ENCODE measurements around the gene TES.

TES gene

DNA sequence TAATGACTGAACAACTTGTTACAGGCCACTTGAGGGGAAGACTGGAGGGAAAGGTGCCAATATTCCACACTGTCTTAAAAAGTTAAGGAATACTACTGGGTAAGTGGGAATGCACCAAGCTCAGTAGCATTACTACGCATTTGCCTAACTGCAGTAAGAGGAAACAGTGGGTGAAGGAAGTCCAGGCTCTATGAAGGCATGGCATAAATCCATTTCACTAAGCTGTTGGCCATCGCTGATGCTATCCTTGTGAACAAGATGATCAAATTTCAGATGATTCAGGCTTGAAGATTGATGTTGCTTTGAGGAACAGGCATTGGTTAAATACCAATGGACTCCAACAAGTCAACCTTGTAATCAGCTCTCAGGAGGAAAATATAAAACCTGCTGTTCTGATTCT, 44.2 kb upstream of the TES start:
- DNase-seq (ENCODE audit: low read depth in 1 of 2, low spot score in 1 of 2), result no peak
- H3K27ac ChIP-seq (replicated peaks), result peak overlapping the region; percentile 56
- H3K27me3 ChIP-seq (ENCODE audit: insufficient read depth, poor library complexity, severe bottlenecking), result no peaks in the 10 kb centered on the region
- TF ChIP-seq, protein P1, sequence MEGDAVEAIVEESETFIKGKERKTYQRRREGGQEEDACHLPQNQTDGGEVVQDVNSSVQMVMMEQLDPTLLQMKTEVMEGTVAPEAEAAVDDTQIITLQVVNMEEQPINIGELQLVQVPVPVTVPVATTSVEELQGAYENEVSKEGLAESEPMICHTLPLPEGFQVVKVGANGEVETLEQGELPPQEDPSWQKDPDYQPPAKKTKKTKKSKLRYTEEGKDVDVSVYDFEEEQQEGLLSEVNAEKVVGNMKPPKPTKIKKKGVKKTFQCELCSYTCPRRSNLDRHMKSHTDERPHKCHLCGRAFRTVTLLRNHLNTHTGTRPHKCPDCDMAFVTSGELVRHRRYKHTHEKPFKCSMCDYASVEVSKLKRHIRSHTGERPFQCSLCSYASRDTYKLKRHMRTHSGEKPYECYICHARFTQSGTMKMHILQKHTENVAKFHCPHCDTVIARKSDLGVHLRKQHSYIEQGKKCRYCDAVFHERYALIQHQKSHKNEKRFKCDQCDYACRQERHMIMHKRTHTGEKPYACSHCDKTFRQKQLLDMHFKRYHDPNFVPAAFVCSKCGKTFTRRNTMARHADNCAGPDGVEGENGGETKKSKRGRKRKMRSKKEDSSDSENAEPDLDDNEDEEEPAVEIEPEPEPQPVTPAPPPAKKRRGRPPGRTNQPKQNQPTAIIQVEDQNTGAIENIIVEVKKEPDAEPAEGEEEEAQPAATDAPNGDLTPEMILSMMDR (IDR thresholded peaks at IDR 0.05; ENCODE audit: insufficient read depth, low read length), result no peak
- TF ChIP-seq GABPA (IDR thresholded peaks at IDR 0.05; ENCODE audit: low read depth) (no peak), POLR2AphosphoS5 (IDR thresholded peaks at IDR 0.05; ENCODE audit: low read depth) (no peak), SPI1 (IDR thresholded peaks at IDR 0.05; ENCODE audit: borderline replicate concordance, low read depth) (no peak)
- TF ChIP-seq, protein P2, sequence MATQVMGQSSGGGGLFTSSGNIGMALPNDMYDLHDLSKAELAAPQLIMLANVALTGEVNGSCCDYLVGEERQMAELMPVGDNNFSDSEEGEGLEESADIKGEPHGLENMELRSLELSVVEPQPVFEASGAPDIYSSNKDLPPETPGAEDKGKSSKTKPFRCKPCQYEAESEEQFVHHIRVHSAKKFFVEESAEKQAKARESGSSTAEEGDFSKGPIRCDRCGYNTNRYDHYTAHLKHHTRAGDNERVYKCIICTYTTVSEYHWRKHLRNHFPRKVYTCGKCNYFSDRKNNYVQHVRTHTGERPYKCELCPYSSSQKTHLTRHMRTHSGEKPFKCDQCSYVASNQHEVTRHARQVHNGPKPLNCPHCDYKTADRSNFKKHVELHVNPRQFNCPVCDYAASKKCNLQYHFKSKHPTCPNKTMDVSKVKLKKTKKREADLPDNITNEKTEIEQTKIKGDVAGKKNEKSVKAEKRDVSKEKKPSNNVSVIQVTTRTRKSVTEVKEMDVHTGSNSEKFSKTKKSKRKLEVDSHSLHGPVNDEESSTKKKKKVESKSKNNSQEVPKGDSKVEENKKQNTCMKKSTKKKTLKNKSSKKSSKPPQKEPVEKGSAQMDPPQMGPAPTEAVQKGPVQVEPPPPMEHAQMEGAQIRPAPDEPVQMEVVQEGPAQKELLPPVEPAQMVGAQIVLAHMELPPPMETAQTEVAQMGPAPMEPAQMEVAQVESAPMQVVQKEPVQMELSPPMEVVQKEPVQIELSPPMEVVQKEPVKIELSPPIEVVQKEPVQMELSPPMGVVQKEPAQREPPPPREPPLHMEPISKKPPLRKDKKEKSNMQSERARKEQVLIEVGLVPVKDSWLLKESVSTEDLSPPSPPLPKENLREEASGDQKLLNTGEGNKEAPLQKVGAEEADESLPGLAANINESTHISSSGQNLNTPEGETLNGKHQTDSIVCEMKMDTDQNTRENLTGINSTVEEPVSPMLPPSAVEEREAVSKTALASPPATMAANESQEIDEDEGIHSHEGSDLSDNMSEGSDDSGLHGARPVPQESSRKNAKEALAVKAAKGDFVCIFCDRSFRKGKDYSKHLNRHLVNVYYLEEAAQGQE (IDR thresholded peaks at IDR 0.05; ENCODE audit: insufficient replicate concordance, low read depth), result no peak
- no peak overlapping the region for H3K4me3 ChIP-seq (replicated peaks; ENCODE audit: insufficient read depth, low read length)

DNA sequence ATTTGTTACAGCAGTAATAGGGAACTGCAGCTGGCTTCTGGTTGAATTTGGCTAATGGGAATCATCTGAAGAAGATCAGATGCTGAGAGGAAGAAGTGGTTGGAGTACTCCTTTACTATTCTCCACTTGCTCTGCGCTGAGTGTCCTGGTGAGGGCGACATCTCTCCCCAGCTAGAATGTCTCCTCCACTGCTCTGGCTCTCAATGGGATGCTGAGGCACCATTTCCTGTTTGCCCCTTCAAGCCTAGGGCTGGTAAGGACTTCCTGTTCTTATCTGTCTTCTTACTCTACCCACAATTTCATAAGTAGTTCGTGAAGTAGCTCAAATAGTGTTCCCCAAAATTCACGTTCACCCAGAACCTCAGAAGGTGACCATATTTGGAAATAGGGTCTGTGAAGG, 43.2 kb upstream of the TES start:
- Histone ChIP-seq H3K27ac (replicated peaks) (peak overlapping the region; percentile 16; the same call in 1 of the 2 replicates), H3K27me3 (ENCODE audit: insufficient read depth, poor library complexity, severe bottlenecking) (no peaks in the 10 kb centered on the region), H3K4me3 (replicated peaks; ENCODE audit: insufficient read depth, low read length) (no peak overlapping the region)
- TF ChIP-seq POLR2AphosphoS5 (IDR thresholded peaks at IDR 0.05; ENCODE audit: low read depth) (no peak), GABPA (IDR thresholded peaks at IDR 0.05; ENCODE audit: low read depth) (no peak), SPI1 (IDR thresholded peaks at IDR 0.05; ENCODE audit: borderline replicate concordance, low read depth) (peak; percentile 74; the same call in 1 of the 2 replicates)
- TF ChIP-seq, protein P1 (IDR thresholded peaks at IDR 0.05; ENCODE audit: insufficient read depth, low read length), result peak; percentile 59
- TF ChIP-seq, protein P2 (IDR thresholded peaks at IDR 0.05; ENCODE audit: insufficient replicate concordance, low read depth), result no peak
- DNase-seq (ENCODE audit: low read depth in 1 of 2, low spot score in 1 of 2), result peak; percentile 17 to 73

DNA sequence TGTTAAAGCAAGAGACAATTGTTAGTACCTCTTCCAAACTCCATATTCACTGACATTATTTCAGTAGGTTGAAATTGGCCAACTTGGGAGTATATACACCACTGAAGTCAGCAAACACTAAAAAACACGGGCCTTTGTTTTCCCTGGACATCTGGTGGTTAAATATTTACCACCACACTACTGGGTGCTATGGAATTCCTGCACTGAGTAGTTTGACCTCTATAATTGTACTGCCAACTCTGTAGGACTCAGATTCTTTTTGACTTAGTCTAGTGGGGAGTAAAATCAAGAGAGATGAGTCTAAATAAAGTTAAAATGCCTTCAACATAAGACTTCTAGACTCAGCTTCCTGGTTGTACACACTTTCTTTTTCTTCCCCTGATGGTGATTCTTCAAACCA, 41.3 kb upstream of the TES start:
- H3K27me3 ChIP-seq (ENCODE audit: insufficient read depth, poor library complexity, severe bottlenecking), result no peaks in the 10 kb centered on the region
- H3K4me3 ChIP-seq (replicated peaks; ENCODE audit: insufficient read depth, low read length), result no peak overlapping the region
- TF ChIP-seq, protein P1 (IDR thresholded peaks at IDR 0.05; ENCODE audit: insufficient read depth, low read length), result no peak
- TF ChIP-seq SPI1 (IDR thresholded peaks at IDR 0.05; ENCODE audit: borderline replicate concordance, low read depth) (no peak), POLR2AphosphoS5 (IDR thresholded peaks at IDR 0.05; ENCODE audit: low read depth) (no peak), GABPA (IDR thresholded peaks at IDR 0.05; ENCODE audit: low read depth) (no peak)
- TF ChIP-seq, protein P2 (IDR thresholded peaks at IDR 0.05; ENCODE audit: insufficient replicate concordance, low read depth), result no peak
- no peak overlapping the region for H3K27ac ChIP-seq (replicated peaks)
- DNase-seq (ENCODE audit: low read depth in 1 of 2, low spot score in 1 of 2), result no peak
